GM12891 (cell line): Measurements from ENCODE around the gene MED26.

Experiments used
- PAX5 ChIP-seq: IDR thresholded peaks from 2 replicates; pipeline ENCODE4 v1.6.1; 2011; ENCODE audit warnings: low read length, moderate library complexity, mild to moderate bottlenecking; ENCODE audit not compliant: insufficient read depth, severe bottlenecking
- POLR2A ChIP-seq: IDR thresholded peaks from 2 replicates; pipeline ENCODE4 v1.6.1; 2011; ENCODE audit warnings: low read depth, low read length, control low read depth
- POLR2AphosphoS5 ChIP-seq: IDR thresholded peaks from 2 replicates; pipeline ENCODE4 v1.6.1; 2011; ENCODE audit warnings: low read depth, low read length, control low read depth
- POU2F2 ChIP-seq: IDR thresholded peaks from 2 replicates; pipeline ENCODE4 v1.6.1; 2011; ENCODE audit warnings: low read depth, mild to moderate bottlenecking, control low read depth, low read length, moderate library complexity
- SPI1 ChIP-seq: IDR thresholded peaks from 2 replicates; pipeline ENCODE4 v1.6.1; 2011; ENCODE audit warnings: low read depth, low read length, control low read depth
- TAF1 ChIP-seq: IDR thresholded peaks from 2 replicates; pipeline ENCODE4 v1.6.1; 2011; ENCODE audit warnings: low read depth, low read length, control low read depth

DNA sequence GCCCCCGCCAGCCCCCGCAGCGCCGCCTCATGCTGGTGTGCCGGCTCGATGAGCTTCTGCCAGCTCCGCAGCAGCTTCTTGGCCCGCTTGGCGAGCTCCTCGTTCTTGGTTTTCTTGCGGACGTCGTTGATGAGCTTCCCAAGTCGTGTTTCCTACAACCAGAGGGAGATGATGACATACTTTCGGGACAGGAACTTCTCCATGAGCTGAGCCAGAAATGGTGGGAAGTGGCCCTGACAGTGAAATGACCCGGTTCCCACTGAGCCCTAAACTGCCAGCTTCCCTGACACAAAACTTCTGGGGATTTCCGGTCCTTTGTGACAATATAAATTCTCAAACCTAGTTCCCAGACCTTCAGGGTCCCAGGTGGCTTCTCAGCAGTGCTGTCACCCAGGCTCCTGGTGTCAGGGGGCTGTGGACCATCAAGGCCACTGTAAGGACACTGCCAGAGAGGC, 50.4 kb downstream of the MED26 start:
- TF ChIP-seq POLR2AphosphoS5 (no peak), TAF1 (no peak), POLR2A (no peak), SPI1 (no peak), PAX5 (no peak), POU2F2 (no peak)
